ENCODE data around the gene RAD18.

DNA sequence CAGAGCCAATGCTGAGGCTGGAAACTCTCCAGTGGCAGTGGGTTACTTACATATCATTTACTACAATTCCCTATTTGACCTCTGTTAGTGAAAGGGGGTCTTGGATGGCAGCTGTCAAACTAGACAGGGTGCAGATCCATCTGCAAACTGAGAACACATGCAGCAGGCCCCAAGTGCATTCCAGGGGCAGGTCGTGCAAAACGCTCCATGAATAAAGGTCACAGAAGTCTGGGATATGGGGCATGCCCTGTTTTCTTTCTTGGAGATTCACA, 25.0 kb upstream of the RAD18 start:
- TF ChIP-seq, protein P1, sequence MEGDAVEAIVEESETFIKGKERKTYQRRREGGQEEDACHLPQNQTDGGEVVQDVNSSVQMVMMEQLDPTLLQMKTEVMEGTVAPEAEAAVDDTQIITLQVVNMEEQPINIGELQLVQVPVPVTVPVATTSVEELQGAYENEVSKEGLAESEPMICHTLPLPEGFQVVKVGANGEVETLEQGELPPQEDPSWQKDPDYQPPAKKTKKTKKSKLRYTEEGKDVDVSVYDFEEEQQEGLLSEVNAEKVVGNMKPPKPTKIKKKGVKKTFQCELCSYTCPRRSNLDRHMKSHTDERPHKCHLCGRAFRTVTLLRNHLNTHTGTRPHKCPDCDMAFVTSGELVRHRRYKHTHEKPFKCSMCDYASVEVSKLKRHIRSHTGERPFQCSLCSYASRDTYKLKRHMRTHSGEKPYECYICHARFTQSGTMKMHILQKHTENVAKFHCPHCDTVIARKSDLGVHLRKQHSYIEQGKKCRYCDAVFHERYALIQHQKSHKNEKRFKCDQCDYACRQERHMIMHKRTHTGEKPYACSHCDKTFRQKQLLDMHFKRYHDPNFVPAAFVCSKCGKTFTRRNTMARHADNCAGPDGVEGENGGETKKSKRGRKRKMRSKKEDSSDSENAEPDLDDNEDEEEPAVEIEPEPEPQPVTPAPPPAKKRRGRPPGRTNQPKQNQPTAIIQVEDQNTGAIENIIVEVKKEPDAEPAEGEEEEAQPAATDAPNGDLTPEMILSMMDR (IDR thresholded peaks at IDR 0.05): no peak
- no peak for TF ChIP-seq POLR2A (IDR thresholded peaks at IDR 0.05)
- TF ChIP-seq POLR2AphosphoS5 (IDR thresholded peaks at IDR 0.05): no peak
- no peak for TF ChIP-seq EP300 (IDR thresholded peaks at IDR 0.05; ENCODE audit: low read depth)

All from transverse colon (tissue), 4 donors.